HCT116 (cell line): ENCODE results near the gene NUMB. TPM values are rescaled to one million over a fixed set of nuclear protein-coding genes. Genes with fewer than 3 reads are reported as not detected.

Experiments used
- ATAC-seq: fragments of 200-7000 bp; cut with Tn5 transposase; 2 replicates; pipeline ENCODE4 v1.9.1; 2020; ENCODE audit warnings: mild to moderate bottlenecking, moderate library complexity
- BruUV-seq: library from RNA; stranded (reverse); fragments of 400-500 nt; replicated peaks from 2 replicates; lab custom pipeline; 2021; lab: Mats Ljungman, UMichigan
- CTCF ChIA-PET: fragments of 300-600 bp; sonication (Branson Sonifier 250); formaldehyde crosslinking; loops from one replicate; lab custom pipeline; 2021; ENCODE audit warnings: antibody characterized with exemption; lab: Charles Lee
- POLR2A ChIA-PET: fragments of 300-600, 350-600 bp; sonication (Branson Sonifier 250); formaldehyde crosslinking; loops from one replicate; lab custom pipeline; 2021; ENCODE audit warnings: antibody characterized with exemption; lab: Charles Lee
- RAD21 ChIA-PET, 2 experiments: fragments of 300-600 bp; sonication (Branson Sonifier 250); formaldehyde crosslinking; loops; one replicate each; lab custom pipeline; 2023; ENCODE audit warnings: low total read pairs in 2 of 2; ENCODE audit not compliant: uncharacterized antibody in 2 of 2, unreplicated experiment in 2 of 2, low non-redundant PET in 1 of 2; lab: Charles Lee
- DNase-seq: peaks from one replicate; pipeline ENCODE4 v3.0.0-alpha.2; 2010; ENCODE audit warnings: low read depth, low spot score
- H2AFZ ChIP-seq: fragments of 200-600 bp; shearing (Covaris generic), sonication (generic); 2 replicates; pipeline ENCODE4 v1.6.1; 2017; ENCODE audit warnings: low read depth, mixed run types, mixed read lengths, antibody characterized with exemption, low read length; ENCODE audit not compliant: poor library complexity, severe bottlenecking
- H3K27ac ChIP-seq: 2 replicates; pipeline ENCODE4 v1.5.1; 2012; ENCODE audit warnings: low read depth, low read length
- H3K27me3 ChIP-seq: fragments of 200-600 bp; sonication (generic); 2 replicates; pipeline ENCODE4 v1.6.1; 2016; ENCODE audit warnings: mixed run types, low read length, mixed read lengths; ENCODE audit not compliant: insufficient read depth
- H3K36me3 ChIP-seq, 2 experiments: fragments of 200-500 bp in 1 of 2; fragments of 200-600 bp in 1 of 2; sonication (Bioruptor generic) in 1 of 2; sonication (generic) in 1 of 2; 2 replicates each; pipeline versions ENCODE4 v1.5.1 to v1.6.1; 2014 to 2016; ENCODE audit warnings: low read length in 2 of 2, inconsistent platforms in 1 of 2, mixed read lengths in 1 of 2, mixed run types in 1 of 2; ENCODE audit not compliant: insufficient read depth in 2 of 2, control insufficient read depth in 1 of 2
- H3K4me1 ChIP-seq, 2 experiments: fragments of 200-600 bp in 1 of 2; sonication (generic) in 1 of 2; 2 replicates each; pipeline versions ENCODE4 v1.5.1 to v1.6.1; 2012 to 2017; ENCODE audit warnings: low read length in 2 of 2, inconsistent platforms in 1 of 2, mild to moderate bottlenecking in 1 of 2, mixed read lengths in 1 of 2, mixed run types in 1 of 2, moderate library complexity in 1 of 2; ENCODE audit not compliant: insufficient read depth in 2 of 2, control insufficient read depth in 1 of 2
- H3K4me2 ChIP-seq: fragments of 200-600 bp; sonication (generic); 2 replicates; pipeline ENCODE4 v1.6.1; 2017; ENCODE audit warnings: mixed run types, low read length, mixed read lengths
- H3K4me3 ChIP-seq, 2 experiments: fragments of 200-600 bp in 1 of 2; sonication (generic) in 1 of 2; replicated peaks in 1 of 2; 2 replicates each; pipeline ENCODE4 v1.5.1; 2011 to 2016; ENCODE audit warnings: low read length in 2 of 2, control low read depth in 1 of 2, low read depth in 1 of 2, mild to moderate bottlenecking in 1 of 2, mixed read lengths in 1 of 2, mixed run types in 1 of 2
- H3K79me2 ChIP-seq: fragments of 200-600 bp; sonication (generic); 2 replicates; pipeline ENCODE4 v1.6.1; 2017; ENCODE audit warnings: mild to moderate bottlenecking, mixed run types, low read length, moderate library complexity, mixed read lengths; ENCODE audit not compliant: insufficient read depth
- H3K9ac ChIP-seq: fragments of 200-600 bp; sonication (generic); 2 replicates; pipeline ENCODE4 v1.6.1; 2016; ENCODE audit warnings: low read length, mixed read lengths
- H3K9me2 ChIP-seq: fragments of 200-600 bp; sonication (generic), shearing (Covaris generic); 2 replicates; pipeline ENCODE4 v1.6.1; 2017; ENCODE audit warnings: mixed run types, mild to moderate bottlenecking, moderate library complexity; ENCODE audit not compliant: insufficient read depth
- H3K9me3 ChIP-seq, 2 experiments: fragments of 200-500 bp in 1 of 2; fragments of 200-600 bp in 1 of 2; sonication (Bioruptor generic) in 1 of 2; sonication (generic) in 1 of 2; 2 replicates each; pipeline ENCODE4 v1.6.1; 2014 to 2017; ENCODE audit warnings: low read length in 2 of 2, mixed read lengths in 2 of 2, inconsistent platforms in 1 of 2, low read depth in 1 of 2, mild to moderate bottlenecking in 1 of 2, mixed run types in 1 of 2, moderate library complexity in 1 of 2; ENCODE audit not compliant: control insufficient read depth in 1 of 2, insufficient read depth in 1 of 2
- H4K20me1 ChIP-seq: fragments of 200-600 bp; sonication (generic), shearing (Covaris generic); 2 replicates; pipeline ENCODE4 v1.6.1; 2017; ENCODE audit warnings: mixed run types, mild to moderate bottlenecking, moderate library complexity; ENCODE audit not compliant: insufficient read depth
- CEBPB ChIP-seq: IDR thresholded peaks from 2 replicates; pipeline ENCODE4 v1.6.1; 2012; ENCODE audit warnings: low read depth
- EGR1 ChIP-seq: IDR thresholded peaks from 2 replicates; pipeline ENCODE4 v1.6.1; 2012; ENCODE audit warnings: low read depth
- EZH2phosphoT487 ChIP-seq: fragments of 200-600 bp; IDR thresholded peaks from 2 replicates; pipeline ENCODE4 v1.6.1; 2018; ENCODE audit warnings: antibody characterized with exemption, borderline replicate concordance
- FOSL1 ChIP-seq: IDR thresholded peaks from 2 replicates; pipeline ENCODE4 v1.6.1; 2012; ENCODE audit warnings: low read depth
- JUND ChIP-seq: IDR thresholded peaks from 2 replicates; pipeline ENCODE4 v1.6.1; 2012
- POLR2A ChIP-seq: IDR thresholded peaks from 2 replicates; pipeline ENCODE4 v1.7.0; 2011; ENCODE audit warnings: borderline replicate concordance; ENCODE audit not compliant: insufficient read depth, insufficient read length; ENCODE audit errors: extremely low read depth
- SIN3A ChIP-seq: IDR thresholded peaks from 2 replicates; pipeline ENCODE4 v1.6.1; 2012; ENCODE audit warnings: low read depth
- SP1 ChIP-seq: IDR thresholded peaks from 2 replicates; pipeline ENCODE4 v1.6.1; 2012; ENCODE audit warnings: low read depth
- TCF7L2 ChIP-seq: IDR thresholded peaks from 2 replicates; pipeline ENCODE4 v1.7.0; 2011; ENCODE audit warnings: borderline replicate concordance, inconsistent platforms; ENCODE audit not compliant: insufficient read depth, insufficient read length; ENCODE audit errors: extremely low read depth
- YY1 ChIP-seq: IDR thresholded peaks from 2 replicates; pipeline ENCODE4 v1.6.1; 2011; ENCODE audit warnings: low read length, low read depth, moderate library complexity, mild to moderate bottlenecking; ENCODE audit not compliant: insufficient replicate concordance; ENCODE audit errors: extremely low read depth
- ZFX ChIP-seq: fragments of 450-650 bp; IDR thresholded peaks from 2 replicates; pipeline ENCODE4 v1.6.1; 2017
- ZNF274 ChIP-seq: fragments of 200-500 bp; sonication (Bioruptor generic); IDR thresholded peaks from 2 replicates; pipeline ENCODE4 v1.6.1; 2014; ENCODE audit warnings: mild to moderate bottlenecking, low read depth, low read length, inconsistent platforms
- intact Hi-C: fragments of 100-400 bp; cut with micrococcal nuclease; formaldehyde crosslinking; loops from 2 replicates; pipeline ENCODE4 v1.10.0; 2022
- total RNA-seq: library from RNA; stranded (reverse); gene quantifications from one replicate; pipeline ENCODE4 v1.2.1, GENCODE V29; 2021; ENCODE audit not compliant: unreplicated experiment
- TF ChIP-seq, protein P1 (sequence below): IDR thresholded peaks from 2 replicates; pipeline ENCODE4 v1.6.1; 2011; ENCODE audit warnings: mild to moderate bottlenecking, low read length, moderate library complexity; ENCODE audit not compliant: insufficient replicate concordance; ENCODE audit errors: extremely low read depth
- TF ChIP-seq, protein P2 (sequence below): IDR thresholded peaks from 2 replicates; pipeline ENCODE4 v1.6.1; 2012; ENCODE audit warnings: low read depth

Gene NUMB
- total RNA-seq, 1 experiment from 2014 or later: 43.0 TPM

DNA sequence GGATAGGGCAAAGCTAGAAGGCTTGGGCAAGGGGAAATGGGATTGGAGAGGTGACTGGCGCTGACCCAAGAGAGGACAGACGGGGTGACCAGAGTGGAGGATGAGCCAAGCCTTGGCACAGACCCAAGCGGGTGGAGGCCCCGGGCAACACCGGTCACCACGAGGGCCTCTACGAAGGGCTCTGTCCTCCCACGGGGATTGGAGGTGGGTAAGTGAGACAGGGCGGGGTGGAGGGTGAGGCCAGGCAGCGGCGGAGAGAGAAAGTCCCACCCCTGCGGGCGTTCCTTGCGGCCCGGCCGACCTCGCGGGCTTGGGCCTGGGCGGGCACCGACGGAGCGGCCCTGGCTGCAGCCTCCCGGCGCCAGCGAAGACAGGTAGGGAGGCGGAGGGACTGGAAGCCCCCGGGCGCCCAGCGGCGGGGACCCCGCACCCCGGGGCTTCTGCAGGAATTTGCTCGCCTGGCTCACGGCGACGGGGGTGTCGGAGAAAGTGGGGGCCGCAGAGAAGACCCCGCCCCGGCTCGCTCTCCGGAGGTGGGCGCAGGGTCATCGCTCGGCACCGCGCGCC lies 221.0 kb downstream of the NUMB start, which contains the start of gene PAPLN (continued):
- TF ChIP-seq, protein P1, sequence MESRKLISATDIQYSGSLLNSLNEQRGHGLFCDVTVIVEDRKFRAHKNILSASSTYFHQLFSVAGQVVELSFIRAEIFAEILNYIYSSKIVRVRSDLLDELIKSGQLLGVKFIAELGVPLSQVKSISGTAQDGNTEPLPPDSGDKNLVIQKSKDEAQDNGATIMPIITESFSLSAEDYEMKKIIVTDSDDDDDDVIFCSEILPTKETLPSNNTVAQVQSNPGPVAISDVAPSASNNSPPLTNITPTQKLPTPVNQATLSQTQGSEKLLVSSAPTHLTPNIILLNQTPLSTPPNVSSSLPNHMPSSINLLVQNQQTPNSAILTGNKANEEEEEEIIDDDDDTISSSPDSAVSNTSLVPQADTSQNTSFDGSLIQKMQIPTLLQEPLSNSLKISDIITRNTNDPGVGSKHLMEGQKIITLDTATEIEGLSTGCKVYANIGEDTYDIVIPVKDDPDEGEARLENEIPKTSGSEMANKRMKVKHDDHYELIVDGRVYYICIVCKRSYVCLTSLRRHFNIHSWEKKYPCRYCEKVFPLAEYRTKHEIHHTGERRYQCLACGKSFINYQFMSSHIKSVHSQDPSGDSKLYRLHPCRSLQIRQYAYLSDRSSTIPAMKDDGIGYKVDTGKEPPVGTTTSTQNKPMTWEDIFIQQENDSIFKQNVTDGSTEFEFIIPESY: no peak
- TF ChIP-seq ZFX: peak; percentile 62
- TF ChIP-seq POLR2A: no peak
- TF ChIP-seq JUND: no peak

DNA sequence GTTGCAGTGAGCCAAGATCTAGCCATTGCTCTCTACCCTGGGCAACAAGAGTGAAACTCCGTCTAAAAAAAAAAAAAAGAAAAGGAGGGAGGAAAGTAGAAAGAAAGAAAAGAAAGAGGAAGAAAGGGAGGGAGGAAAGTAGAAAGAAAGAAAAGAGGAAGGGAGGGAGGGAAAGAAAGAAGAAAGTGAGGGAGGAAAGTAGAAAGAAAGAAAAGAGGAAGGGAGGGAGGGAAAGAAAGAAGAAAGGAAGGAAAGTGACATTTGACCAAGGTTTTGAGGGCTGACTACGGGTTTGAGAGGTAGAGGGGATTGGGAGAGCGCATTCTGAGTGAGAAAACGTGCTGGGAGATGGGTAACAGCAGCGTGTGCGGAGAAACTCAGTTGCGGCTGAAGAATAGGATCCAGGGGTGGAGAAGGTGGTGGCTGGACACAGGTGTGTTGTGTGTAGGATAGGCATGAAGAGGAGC lies 221.6 kb downstream of the NUMB start:
- H3K9me3 ChIP-seq: no peaks in the 10 kb centered on the region
- no peaks in the 10 kb centered on the region for H3K36me3 ChIP-seq
- H3K4me3 ChIP-seq: peak overlapping the region in 1 of 2 experiments; percentile 75; a peak in 2 of 4 replicates
- DNase-seq (no peak), ATAC-seq (peak; percentile 24; the same call in 1 of the 2 replicates)
- 0 out of 2 replicates have a peak, but pooled peaks cover 14% of the 10 kb centered on the region for H3K27me3 ChIP-seq
- peaks cover 9 to 18% of the 10 kb centered on the region in 2 experiments for H3K4me1 ChIP-seq
- POLR2A ChIA-PET: no interaction called here
- H3K27ac ChIP-seq: no peak overlapping the region
- H3K4me2 ChIP-seq: peak overlapping the region; percentile 98
- RAD21 ChIA-PET: no interaction called here
- CTCF ChIA-PET: no interaction called here
- H4K20me1 ChIP-seq: no peaks in the 10 kb centered on the region
- H3K9me2 ChIP-seq: no peaks in the 10 kb centered on the region
- BruUV-seq: no TSS peak
- H3K9ac ChIP-seq: no peak overlapping the region; the same call in 1 of the 2 replicates
- peak overlapping the region; percentile 24 for H2AFZ ChIP-seq
- H3K79me2 ChIP-seq: no peaks in the 10 kb centered on the region
- intact Hi-C loops: no loop called here
- TF ChIP-seq YY1 (no peak), TCF7L2 (no peak), ZNF274 (no peak), SIN3A (no peak), FOSL1 (no peak), POLR2A (no peak), EZH2phosphoT487 (no peak), CEBPB (no peak), JUND (no peak), EGR1 (no peak), SP1 (no peak)
- TF ChIP-seq, protein P2, sequence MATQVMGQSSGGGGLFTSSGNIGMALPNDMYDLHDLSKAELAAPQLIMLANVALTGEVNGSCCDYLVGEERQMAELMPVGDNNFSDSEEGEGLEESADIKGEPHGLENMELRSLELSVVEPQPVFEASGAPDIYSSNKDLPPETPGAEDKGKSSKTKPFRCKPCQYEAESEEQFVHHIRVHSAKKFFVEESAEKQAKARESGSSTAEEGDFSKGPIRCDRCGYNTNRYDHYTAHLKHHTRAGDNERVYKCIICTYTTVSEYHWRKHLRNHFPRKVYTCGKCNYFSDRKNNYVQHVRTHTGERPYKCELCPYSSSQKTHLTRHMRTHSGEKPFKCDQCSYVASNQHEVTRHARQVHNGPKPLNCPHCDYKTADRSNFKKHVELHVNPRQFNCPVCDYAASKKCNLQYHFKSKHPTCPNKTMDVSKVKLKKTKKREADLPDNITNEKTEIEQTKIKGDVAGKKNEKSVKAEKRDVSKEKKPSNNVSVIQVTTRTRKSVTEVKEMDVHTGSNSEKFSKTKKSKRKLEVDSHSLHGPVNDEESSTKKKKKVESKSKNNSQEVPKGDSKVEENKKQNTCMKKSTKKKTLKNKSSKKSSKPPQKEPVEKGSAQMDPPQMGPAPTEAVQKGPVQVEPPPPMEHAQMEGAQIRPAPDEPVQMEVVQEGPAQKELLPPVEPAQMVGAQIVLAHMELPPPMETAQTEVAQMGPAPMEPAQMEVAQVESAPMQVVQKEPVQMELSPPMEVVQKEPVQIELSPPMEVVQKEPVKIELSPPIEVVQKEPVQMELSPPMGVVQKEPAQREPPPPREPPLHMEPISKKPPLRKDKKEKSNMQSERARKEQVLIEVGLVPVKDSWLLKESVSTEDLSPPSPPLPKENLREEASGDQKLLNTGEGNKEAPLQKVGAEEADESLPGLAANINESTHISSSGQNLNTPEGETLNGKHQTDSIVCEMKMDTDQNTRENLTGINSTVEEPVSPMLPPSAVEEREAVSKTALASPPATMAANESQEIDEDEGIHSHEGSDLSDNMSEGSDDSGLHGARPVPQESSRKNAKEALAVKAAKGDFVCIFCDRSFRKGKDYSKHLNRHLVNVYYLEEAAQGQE: no peak
- TF ChIP-seq, protein P1: no peak
